Memory B cell (primary cell): ENCODE data around the gene TAF3.

ENCODE experiments used
- ATAC-seq: fragments of 150-1000 bp; cut with Tn5 transposase; 2 replicates; pipeline ENCODE4 v1.10.0; 2021; ENCODE audit warnings: low read depth, mild to moderate bottlenecking, moderate library complexity
- DNase-seq, 2 donors: peaks; one replicate each; pipeline ENCODE4 v3.0.0; 2022; ENCODE audit warnings: low spot score in 2 of 2
- H3K27ac Mint-ChIP-seq: one replicate; pipeline ENCODE4 v1.8.0; 2022; ENCODE audit warnings: mild to moderate bottlenecking, moderate library complexity, mixed read lengths
- H3K27me3 Mint-ChIP-seq: one replicate; pipeline ENCODE4 v1.8.0; 2022; ENCODE audit warnings: mixed read lengths
- H3K36me3 Mint-ChIP-seq: one replicate; pipeline ENCODE4 v1.8.0; 2022; ENCODE audit warnings: mild to moderate bottlenecking, mixed read lengths
- H3K4me1 Mint-ChIP-seq: one replicate; pipeline ENCODE4 v1.8.0; 2022; ENCODE audit warnings: mixed read lengths
- H3K4me3 Mint-ChIP-seq: one replicate; pipeline ENCODE4 v1.8.0; 2022; ENCODE audit warnings: mild to moderate bottlenecking, moderate library complexity, mixed read lengths
- H3K9me3 Mint-ChIP-seq: one replicate; pipeline ENCODE4 v1.8.0; 2022; ENCODE audit warnings: mixed read lengths

The TAF3 gene

GRCh38 chr10:8063128-8063908, 245.0 kb downstream of the TAF3 start:
- Mint-ChIP-seq H3K36me3 (peaks cover 2% of the 10 kb centered on the region), H3K4me1 (peaks cover 13% of the 10 kb centered on the region), H3K9me3 (no peaks in the 10 kb centered on the region), H3K4me3 (no peak overlapping the region), H3K27ac (no peak overlapping the region), H3K27me3 (peaks cover 12% of the 10 kb centered on the region)
- ATAC-seq (no peak), DNase-seq (no peak)

- Mint-ChIP-seq H3K9me3 (no peaks in the 10 kb centered on the region), H3K4me1 (peaks cover 13% of the 10 kb centered on the region), H3K27ac (no peak overlapping the region), H3K4me3 (no peak overlapping the region), H3K27me3 (peaks cover 12% of the 10 kb centered on the region), H3K36me3 (peaks cover 2% of the 10 kb centered on the region)
- ATAC-seq (no peak), DNase-seq (no peak)
These were observed 245.6 kb downstream of the TAF3 start for GRCh38 chr10:8063935-8064334.

- Mint-ChIP-seq H3K36me3 (peaks cover 2% of the 10 kb centered on the region), H3K4me3 (no peak overlapping the region), H3K27me3 (peaks cover 15% of the 10 kb centered on the region), H3K27ac (no peak overlapping the region), H3K9me3 (no peaks in the 10 kb centered on the region), H3K4me1 (peaks cover 13% of the 10 kb centered on the region)
- DNase-seq (no peak), ATAC-seq (no peak)
These were observed 246.1 kb downstream of the TAF3 start for GRCh38 chr10:8064436-8064835.

- H3K4me1 Mint-ChIP-seq, result peaks cover 6% of the 10 kb centered on the region
- peaks cover 17% of the 10 kb centered on the region for H3K27me3 Mint-ChIP-seq
- no peaks in the 10 kb centered on the region for H3K9me3 Mint-ChIP-seq
- no peak overlapping the region for H3K4me3 Mint-ChIP-seq
- peaks cover 2% of the 10 kb centered on the region for H3K36me3 Mint-ChIP-seq
- no peak for DNase-seq
- no peak for ATAC-seq
- no peak overlapping the region for H3K27ac Mint-ChIP-seq
These were observed 247.3 kb downstream of the TAF3 start for GRCh38 chr10:8065651-8066050.

GRCh38 chr10:8066124-8066523, 247.8 kb downstream of the TAF3 start:
- H3K4me1 Mint-ChIP-seq, result peaks cover 2% of the 10 kb centered on the region
- DNase-seq (no peak), ATAC-seq (no peak)
- no peak overlapping the region for H3K27ac Mint-ChIP-seq
- H3K9me3 Mint-ChIP-seq, result no peaks in the 10 kb centered on the region
- H3K27me3 Mint-ChIP-seq, result peaks cover 17% of the 10 kb centered on the region
- H3K36me3 Mint-ChIP-seq, result peaks cover 2% of the 10 kb centered on the region
- H3K4me3 Mint-ChIP-seq, result no peak overlapping the region
